Activated T-helper 9 cell treated with anti-CD3 and anti-CD28 coated beads, Interleukin-2, amount 50 U/mL, for 16 hours (primary cell): ENCODE measurements around the gene ADAMTS2.

Experiments used
- DNase-seq: peaks from one replicate; pipeline ENCODE4 v3.0.0-alpha.2; 2020; ENCODE audit warnings: low read depth

The ADAMTS2 gene

DNA sequence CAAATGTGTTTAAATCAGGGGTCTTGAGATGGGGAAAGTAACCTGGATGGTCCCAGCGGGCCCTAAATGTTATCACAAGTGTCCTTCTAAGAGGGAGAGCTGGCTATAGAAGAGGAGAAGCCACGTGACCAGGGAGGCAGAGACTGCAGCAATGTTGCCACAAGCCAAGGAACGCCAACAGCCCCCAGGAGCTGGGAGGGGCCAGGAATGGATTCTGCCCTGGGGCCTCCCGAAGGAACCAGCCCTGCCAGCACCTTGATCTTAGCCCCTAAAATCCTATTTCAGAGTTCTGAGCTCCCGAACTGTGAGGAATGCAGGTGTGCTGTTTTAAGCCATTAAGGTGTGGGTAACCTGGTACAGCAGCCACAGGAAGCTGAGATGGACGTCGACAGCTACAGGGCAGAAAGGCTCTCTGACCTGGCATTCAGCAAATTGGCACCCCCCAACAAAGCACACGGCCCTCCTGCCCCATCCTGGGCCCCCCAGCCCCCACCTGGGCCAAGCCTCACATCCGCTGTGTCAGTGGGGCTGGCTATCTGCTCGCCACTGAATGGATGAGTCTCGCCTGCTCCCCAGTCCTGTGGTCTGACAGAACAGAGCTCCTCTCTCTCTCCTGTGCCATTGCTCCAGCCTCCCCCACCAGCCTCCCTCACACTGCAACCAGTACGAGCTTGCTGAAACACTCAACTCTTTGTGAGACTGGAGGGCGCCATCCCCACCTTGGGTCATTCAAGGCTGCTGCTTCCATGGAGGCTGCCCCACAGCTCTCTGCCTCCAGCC lies 78.8 kb downstream of the ADAMTS2 start:
- DNase-seq = no peak

DNA sequence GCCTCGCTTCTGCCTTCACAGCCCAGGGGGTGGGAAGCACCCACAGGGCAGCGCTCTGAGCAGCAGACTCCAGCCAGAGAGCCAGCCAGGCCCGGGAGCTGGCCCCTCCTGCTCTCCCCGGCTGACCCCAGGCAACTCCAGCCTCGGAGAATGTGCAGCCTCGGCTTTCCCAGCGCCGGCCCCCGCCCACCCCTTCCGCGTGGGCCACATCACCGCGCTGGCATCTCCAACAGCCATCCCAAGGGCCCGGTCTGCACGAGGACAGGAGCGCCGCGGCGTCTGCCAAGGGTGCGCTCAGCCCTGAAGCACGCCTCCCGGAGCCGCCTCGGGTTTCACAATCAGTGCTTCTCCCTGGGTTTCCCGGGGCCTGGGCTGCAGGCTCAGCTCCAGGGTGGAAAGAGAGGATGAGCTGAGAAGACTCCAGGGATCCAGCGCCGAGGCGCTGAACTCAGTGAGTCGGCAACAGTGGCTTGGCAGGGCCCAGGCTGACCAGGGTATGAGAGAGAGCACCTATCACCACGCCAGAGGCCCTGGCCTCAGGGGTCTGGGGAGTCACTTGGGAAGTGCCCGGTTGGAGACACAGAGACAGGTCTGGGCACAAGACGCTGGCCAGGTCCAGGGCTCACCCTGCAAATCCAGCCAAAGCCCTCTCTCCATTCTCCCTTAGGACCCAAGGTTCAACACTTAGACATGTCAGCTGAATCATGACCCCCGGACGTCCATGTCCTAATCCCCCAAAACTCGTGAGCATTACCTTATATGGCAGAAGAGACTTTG lies 79.6 kb downstream of the ADAMTS2 start:
- no peak for DNase-seq

- no peak for DNase-seq
Observed at GRCh38 chr5:179264783-179265513, 80.3 kb downstream of the ADAMTS2 start.

DNA sequence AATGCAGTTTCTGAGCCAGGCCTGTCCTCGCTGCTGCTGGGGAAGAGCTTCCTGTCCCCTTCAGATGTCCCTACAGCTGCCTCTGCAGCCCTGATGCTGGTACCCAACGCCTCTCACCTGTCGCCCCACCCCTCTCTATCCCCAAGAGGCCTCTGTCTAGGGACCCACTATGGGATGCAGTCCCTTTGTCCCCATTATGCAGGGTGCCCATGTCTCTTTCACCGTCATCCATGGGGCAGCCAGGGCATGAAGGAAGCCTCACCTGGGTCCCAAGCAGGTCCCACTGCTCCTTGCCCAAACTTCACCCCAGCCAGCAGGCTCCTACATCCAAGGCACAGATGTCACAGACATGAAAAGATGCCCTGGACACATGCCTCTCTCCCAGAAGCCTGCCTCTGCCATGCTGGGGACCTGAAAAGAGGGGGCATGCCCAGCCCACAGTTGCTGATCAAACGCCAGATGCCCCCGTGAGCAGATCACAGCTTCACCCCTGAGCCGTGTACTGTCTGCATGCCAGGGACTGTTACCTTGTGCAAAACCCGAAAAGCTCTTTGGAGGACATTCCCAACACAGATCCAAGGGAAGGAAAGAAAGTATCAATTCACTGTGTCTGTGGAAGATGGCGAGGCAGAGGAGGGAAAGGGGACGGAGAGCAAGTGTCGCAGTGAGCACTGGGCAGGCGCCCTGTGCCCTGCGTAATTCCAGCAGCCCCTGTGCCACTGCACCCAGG lies 81.0 kb downstream of the ADAMTS2 start:
- DNase-seq = no peak

GRCh38 chr5:179263391-179264052 lies 81.7 kb downstream of the ADAMTS2 start:
- DNase-seq = no peak

DNA sequence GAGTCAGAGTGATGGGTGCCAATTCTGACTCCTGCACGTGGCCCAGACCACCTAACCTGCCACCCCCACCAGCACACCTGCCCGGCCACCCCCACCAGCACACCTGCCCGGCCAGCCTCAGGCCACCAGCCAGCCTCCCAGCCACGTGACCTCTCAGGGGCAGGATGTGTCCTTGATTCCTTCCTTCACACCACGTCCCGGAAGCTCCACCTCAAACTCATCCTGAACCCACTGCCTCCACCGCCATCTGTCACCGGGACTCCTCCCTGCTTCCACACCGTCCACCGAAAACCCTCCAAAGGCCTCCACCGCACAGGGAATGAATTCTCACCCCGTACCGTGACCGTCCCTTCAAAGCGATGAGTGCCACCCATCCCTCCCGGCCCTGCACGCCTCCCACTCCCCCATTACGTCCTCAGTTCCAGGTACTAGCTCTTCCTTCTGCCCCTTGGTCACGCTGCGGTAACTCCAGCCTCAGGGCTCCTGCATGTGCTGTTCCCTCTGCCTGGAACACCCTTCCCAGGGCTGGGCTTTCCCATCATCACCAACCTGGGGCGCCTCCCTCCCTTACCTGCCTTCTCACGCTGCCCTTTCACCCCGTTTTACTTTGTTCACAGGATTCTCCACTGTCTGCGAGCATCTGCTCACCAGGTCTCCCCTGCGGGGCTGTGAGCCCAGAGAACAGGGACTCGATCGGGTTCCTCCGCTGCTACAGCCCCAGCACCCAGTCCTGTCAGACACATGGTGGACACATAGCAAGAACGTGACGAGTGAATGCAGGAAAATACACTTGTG lies 82.9 kb downstream of the ADAMTS2 start:
- DNase-seq = no peak

DNA sequence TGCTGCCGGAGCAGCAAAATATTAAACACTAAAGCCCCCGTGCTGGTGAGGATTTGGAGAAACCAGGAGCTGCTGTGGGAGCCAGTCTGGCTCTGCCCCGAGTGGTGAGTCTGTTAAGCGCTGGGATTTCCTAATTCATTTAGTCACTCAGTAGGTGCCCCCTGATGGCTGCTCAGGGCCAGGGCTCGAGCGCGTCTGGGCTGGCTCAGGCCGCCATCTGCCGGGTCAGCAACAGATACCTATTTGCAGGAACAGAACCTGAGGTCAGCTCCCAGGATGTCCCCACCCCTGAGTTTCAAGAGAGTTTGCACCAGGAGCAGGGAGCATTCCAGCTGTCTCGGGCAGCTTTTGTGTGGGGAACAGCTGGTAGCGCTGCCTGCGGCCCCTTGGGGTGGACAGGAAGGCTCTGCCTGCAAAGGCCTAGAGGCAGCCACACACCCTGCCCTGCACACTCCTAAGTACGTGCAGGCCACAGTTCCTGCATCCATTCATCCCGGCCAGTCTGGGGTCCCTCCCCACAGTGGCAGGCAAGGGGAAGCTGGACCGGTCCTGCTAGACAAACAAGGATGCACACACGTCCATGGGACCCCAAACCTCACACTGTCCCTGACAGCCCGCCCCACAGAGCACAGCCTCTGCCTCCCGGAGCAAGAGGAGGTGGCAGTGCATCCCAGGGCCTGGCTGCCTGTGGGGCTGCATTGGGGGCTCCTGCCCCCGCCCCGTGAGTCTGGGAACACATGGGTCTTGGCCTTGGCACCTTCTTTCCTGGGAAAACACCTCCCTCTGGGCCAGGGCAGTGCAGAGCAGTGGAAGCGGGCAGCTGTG lies 83.7 kb downstream of the ADAMTS2 start:
- DNase-seq = no peak

DNA sequence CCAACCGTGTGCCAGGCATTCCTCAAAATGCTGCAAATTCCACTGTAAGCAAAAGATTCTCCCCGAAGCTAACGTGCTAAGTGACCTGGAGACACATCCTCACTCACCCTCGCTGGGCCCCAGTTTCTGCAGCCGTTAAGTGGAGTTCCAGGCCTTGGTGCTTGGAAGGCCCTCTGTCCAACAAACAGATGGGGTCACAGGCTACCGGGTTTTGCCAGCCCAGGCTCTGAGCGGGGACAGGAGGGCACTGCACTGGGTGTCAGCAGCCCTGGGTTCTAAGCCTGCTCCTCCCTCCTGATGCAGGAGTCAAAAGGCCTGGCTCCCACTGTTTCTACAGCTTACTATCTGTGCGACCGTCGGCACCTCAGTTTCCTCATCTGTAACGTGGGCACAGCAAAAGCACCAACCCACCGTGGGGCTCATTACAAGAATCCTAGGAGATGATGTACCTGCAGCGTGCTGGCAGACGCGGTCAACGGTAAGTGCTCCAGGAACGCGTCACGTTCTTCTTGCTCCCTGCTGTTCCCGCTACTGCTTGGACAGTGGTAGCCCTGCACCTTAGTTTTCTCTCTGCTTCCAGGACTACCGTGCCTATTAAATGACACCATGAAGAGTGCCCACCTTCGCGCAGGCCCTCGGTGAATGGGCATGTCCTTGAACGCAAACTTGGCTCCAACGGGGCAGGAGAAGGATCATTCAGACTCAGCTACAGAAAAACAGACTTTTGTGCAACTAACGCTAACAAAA lies 84.8 kb downstream of the ADAMTS2 start:
- DNase-seq = no peak

GRCh38 chr5:179259731-179260323 lies 85.4 kb downstream of the ADAMTS2 start:
- DNase-seq = no peak

GRCh38 chr5:179258922-179259730 lies 86.1 kb downstream of the ADAMTS2 start:
- DNase-seq = no peak

DNA sequence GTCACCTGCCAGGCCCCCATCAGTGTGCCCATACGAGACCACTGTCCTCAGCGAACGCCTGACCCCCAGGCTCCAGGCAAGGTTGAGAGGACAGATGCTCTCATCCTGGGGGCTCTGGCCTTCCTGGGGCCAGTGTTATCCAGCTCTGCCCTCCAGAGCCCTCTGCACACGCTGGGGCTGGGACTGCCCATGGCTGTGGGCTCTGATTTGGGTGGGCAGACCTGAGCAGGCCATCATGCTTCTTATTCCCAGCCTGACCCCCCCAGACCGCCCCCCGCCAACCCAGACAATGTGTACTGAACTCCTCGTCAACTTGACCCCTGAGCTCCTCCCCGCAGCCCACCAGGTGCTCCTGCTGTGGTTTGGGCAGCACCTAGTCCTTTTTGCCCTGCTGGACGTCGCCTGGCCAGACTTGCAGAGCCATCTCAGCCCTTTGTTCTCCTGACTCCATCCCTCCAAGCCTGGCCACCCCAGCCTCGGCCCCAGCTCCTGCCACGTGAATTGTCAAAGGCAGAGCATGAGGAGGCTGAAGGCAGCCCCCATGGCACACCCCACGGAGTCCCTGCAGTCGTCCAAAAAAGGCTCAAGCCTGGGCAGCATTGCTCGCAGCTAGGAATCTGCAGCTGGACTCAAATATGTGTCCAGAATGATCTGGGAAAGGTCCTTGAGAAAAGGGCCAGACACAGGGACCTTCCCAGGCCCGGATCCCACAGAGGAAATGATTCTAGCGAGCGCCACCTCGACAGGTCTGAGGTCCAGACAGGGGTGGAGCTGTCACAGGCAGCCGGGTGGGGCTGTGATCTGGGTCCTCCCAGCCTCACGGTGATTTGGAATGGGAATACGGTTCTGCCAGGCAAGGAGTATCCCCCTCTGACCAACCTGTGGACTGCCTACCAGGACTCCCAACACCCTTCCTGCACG lies 87.0 kb downstream of the ADAMTS2 start:
- DNase-seq = no peak

- DNase-seq = no peak
Observed at GRCh38 chr5:179257176-179257682, 88.0 kb downstream of the ADAMTS2 start.

- DNase-seq = no peak
Observed at GRCh38 chr5:179256328-179257175, 88.7 kb downstream of the ADAMTS2 start.

GRCh38 chr5:179255527-179256327 lies 89.5 kb downstream of the ADAMTS2 start:
- DNase-seq = no peak
